Neutrophil (primary cell): ENCODE data around the gene PUS7L.

Experiments
- H3K27ac ChIP-seq: fragments of 200-600 bp; sonication (generic); 2 replicates; pipeline ENCODE4 v1.5.1; 2016; ENCODE audit warnings: mild to moderate bottlenecking, moderate library complexity
- H3K27me3 ChIP-seq: fragments of 200-600 bp; sonication (generic); 2 replicates; pipeline ENCODE4 v1.6.0; 2016; ENCODE audit warnings: mild to moderate bottlenecking
- H3K36me3 ChIP-seq: fragments of 200-600 bp; sonication (generic); 2 replicates; pipeline ENCODE4 v1.5.1; 2017
- H3K4me1 ChIP-seq, 2 experiments: fragments of 200-600 bp in 1 of 2; sonication (generic) in 1 of 2; 1 replicate in 1 of 2; 2 replicates in 1 of 2; pipeline versions ENCODE4 v1.5.1 to v1.6.1; 2013 to 2016; ENCODE audit warnings: low read depth in 1 of 2, low read length in 1 of 2, mild to moderate bottlenecking in 1 of 2, moderate library complexity in 1 of 2; ENCODE audit not compliant: control insufficient read depth in 1 of 2, insufficient read depth in 1 of 2
- H3K4me3 ChIP-seq, 2 experiments: fragments of 200-600 bp in 1 of 2; sonication (generic) in 1 of 2; 1 replicate in 1 of 2; 2 replicates in 1 of 2; pipeline ENCODE4 v1.5.1; 2013 to 2016; ENCODE audit warnings: low read depth in 1 of 2, low read length in 1 of 2, mild to moderate bottlenecking in 1 of 2, moderate library complexity in 1 of 2
- H3K9me3 ChIP-seq: fragments of 200-600 bp; sonication (generic); 2 replicates; pipeline ENCODE4 v1.5.1; 2016
- TF ChIP-seq, protein P1 (sequence below): fragments of 200-600 bp; sonication (generic); IDR thresholded peaks from 2 replicates; pipeline ENCODE4 v1.5.1; 2016; ENCODE audit warnings: antibody characterized with exemption

Gene PUS7L

DNA sequence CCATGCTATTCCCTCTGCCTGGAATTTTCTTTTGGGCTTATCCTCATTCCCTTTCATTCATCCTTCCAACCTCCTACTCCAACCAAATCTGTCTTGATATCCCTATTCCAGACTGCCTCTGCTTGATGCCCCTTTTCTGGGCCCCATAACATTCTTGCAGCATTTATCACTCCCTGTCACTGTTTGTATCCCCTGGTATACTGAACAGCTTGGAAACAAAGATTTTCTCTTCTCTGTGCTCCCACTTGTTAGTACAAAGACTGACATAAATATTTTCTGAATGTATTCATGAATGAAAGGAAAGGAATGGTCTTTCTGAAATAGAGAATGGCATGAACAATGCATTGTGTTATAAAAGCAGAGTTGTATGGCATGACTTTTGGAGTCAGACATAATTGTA lies 7.7 kb upstream of the PUS7L start:
- TF ChIP-seq, protein P1, sequence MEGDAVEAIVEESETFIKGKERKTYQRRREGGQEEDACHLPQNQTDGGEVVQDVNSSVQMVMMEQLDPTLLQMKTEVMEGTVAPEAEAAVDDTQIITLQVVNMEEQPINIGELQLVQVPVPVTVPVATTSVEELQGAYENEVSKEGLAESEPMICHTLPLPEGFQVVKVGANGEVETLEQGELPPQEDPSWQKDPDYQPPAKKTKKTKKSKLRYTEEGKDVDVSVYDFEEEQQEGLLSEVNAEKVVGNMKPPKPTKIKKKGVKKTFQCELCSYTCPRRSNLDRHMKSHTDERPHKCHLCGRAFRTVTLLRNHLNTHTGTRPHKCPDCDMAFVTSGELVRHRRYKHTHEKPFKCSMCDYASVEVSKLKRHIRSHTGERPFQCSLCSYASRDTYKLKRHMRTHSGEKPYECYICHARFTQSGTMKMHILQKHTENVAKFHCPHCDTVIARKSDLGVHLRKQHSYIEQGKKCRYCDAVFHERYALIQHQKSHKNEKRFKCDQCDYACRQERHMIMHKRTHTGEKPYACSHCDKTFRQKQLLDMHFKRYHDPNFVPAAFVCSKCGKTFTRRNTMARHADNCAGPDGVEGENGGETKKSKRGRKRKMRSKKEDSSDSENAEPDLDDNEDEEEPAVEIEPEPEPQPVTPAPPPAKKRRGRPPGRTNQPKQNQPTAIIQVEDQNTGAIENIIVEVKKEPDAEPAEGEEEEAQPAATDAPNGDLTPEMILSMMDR = no peak
- H3K36me3 ChIP-seq = peaks cover 39% of the 10 kb centered on the region
- peaks cover 18 to 20% of the 10 kb centered on the region in 2 experiments for H3K4me1 ChIP-seq
- H3K27me3 ChIP-seq = no peaks in the 10 kb centered on the region
- H3K27ac ChIP-seq = no peak overlapping the region
- H3K4me3 ChIP-seq = no peak overlapping the region
- H3K9me3 ChIP-seq = no peaks in the 10 kb centered on the region

DNA sequence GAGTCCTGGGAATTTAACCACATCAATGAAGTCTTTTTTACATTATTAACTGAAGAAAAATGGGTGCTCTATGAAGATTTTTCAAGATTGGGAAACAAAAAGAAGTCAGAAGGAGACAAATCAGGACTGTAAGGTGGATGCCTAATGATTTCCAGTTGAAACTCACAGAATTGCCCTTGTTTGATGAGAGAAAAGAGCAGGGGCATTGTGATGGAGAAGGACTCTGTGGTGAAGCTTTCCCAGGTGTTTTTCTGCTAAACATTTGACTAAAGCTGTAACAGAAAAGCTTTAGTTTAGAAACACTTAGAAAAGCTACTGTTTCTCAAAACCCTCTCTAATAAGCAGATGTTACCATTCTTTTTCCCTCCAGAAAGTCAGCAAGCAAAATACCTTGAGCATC lies 5.9 kb upstream of the PUS7L start:
- H3K4me1 ChIP-seq = peaks cover 36 to 38% of the 10 kb centered on the region in 2 experiments
- TF ChIP-seq, protein P1 = no peak
- H3K27me3 ChIP-seq = no peaks in the 10 kb centered on the region
- peaks cover 22% of the 10 kb centered on the region for H3K36me3 ChIP-seq
- H3K4me3 ChIP-seq = no peak overlapping the region
- H3K27ac ChIP-seq = no peak overlapping the region
- H3K9me3 ChIP-seq = no peaks in the 10 kb centered on the region

DNA sequence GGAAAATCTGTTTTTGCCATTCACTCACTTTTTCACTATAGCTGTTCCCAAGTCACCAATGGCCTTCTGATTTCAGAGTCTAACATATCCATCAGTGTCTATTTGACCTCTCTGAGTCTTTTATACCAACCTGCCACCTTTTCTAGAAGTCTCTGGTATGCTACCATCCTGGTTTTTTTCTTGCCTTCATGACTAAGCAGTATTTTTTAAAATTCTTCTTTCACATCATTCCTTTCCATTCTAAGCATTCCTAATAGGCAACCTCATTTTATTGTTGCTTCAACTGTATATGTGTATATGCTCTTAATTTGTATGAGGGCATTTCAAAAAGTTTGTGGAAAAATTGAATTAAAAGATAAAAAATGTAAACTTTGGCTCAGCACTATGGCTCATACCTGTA lies 5.2 kb upstream of the PUS7L start:
- peaks cover 40% of the 10 kb centered on the region in 2 experiments for H3K4me1 ChIP-seq
- no peak overlapping the region for H3K4me3 ChIP-seq
- H3K27me3 ChIP-seq = no peaks in the 10 kb centered on the region
- TF ChIP-seq, protein P1 = no peak
- H3K36me3 ChIP-seq = peaks cover 14% of the 10 kb centered on the region
- H3K27ac ChIP-seq = no peak overlapping the region
- H3K9me3 ChIP-seq = no peaks in the 10 kb centered on the region

DNA sequence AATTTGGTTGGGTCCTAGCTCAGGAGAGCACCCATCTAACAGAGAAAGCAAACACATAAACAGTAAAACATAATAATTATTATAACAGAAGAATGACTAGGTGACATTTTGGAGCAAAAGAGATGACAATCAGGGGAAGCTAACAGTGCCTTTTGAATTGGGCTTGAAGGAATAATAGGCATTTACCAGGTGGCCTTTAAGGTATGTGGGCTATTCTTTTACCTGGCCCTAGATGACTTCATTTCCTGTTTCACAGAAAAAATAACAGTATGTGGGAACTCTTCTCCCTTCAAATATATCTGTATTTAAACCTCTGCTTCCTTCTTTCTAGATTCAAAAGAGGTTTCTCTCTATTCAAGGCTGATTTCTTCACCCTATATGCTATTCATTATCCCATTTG lies 4.0 kb upstream of the PUS7L start:
- Histone ChIP-seq H3K36me3 (peaks cover 4% of the 10 kb centered on the region), H3K27me3 (no peaks in the 10 kb centered on the region)
- TF ChIP-seq, protein P1 = no peak

DNA sequence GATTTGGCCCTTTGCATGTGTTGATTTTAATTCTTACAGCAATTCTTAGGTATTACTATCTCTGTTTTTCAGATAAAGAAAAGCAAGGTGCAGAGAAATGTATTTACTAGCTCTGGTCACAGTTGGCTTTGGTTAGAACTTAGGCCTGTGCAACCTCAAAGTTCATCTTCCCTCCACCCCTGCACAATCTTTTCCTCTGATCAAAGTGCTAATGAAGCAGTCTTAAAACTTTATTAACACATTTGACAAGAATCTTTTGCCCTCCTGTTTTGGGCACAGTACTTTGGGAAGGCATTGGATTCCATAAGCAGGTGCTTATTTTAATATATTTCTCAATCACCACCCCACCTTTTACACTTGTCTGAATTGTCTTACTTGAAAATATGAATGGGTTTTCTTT lies 2.9 kb upstream of the PUS7L start:
- Histone ChIP-seq H3K36me3 (peaks cover 4% of the 10 kb centered on the region), H3K27ac (no peak overlapping the region), H3K4me1 (peaks cover 46 to 47% of the 10 kb centered on the region in 2 experiments), H3K27me3 (no peaks in the 10 kb centered on the region), H3K9me3 (no peaks in the 10 kb centered on the region), H3K4me3 (no peak overlapping the region)
- TF ChIP-seq, protein P1 = no peak

More for the DNA sequence above, 4.0 kb upstream of the PUS7L start:
- H3K4me1 ChIP-seq = peaks cover 46 to 47% of the 10 kb centered on the region in 2 experiments
- no peaks in the 10 kb centered on the region for H3K9me3 ChIP-seq
- H3K4me3 ChIP-seq = no peak overlapping the region
- peak overlapping the region; percentile 19 for H3K27ac ChIP-seq

DNA sequence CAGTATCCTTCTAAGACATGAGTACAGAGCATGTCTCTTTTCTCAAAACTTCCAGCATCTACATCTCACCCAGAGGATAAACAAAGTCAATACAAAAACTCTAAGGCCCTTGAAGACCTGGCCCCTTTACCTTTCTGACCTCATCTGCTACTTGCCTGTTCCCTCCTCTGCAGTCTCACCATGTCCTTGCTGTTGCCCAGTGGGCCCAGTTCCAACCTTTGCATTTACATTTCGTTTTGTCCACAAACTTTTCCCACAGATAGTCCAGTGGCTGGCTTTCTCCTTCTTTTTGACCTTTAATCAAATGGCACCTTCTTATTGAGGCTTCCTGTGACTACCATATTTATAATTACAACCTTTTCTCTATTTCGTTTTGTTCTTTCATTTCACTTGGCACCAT lies 1.8 kb upstream of the PUS7L start:
- no peaks in the 10 kb centered on the region for H3K9me3 ChIP-seq
- TF ChIP-seq, protein P1 = no peak
- peaks cover 46 to 47% of the 10 kb centered on the region in 2 experiments for H3K4me1 ChIP-seq
- peak overlapping the region; percentile 94 for H3K27ac ChIP-seq
- H3K27me3 ChIP-seq = no peaks in the 10 kb centered on the region
- peak overlapping the region; percentile 77 to 90 for H3K4me3 ChIP-seq
- peaks cover 4% of the 10 kb centered on the region for H3K36me3 ChIP-seq
